Ishikawa (cell line): ENCODE data around the gene PRMT7.

Experiments used
- CEBPB ChIP-seq: IDR thresholded peaks from 2 replicates; pipeline ENCODE4 v1.6.1; 2012
- CREB1 ChIP-seq: IDR thresholded peaks from 2 replicates; pipeline ENCODE4 v1.6.1; 2012; ENCODE audit warnings: low read depth
- EGR1 ChIP-seq: IDR thresholded peaks from 2 replicates; pipeline ENCODE4 v1.6.1; 2012
- EP300 ChIP-seq: IDR thresholded peaks from 2 replicates; pipeline ENCODE4 v1.6.1; 2012; ENCODE audit warnings: borderline replicate concordance
- MAX ChIP-seq: IDR thresholded peaks from 2 replicates; pipeline ENCODE4 v1.6.1; 2012
- NFIC ChIP-seq: IDR thresholded peaks from 2 replicates; pipeline ENCODE4 v1.6.1; 2012
- RAD21 ChIP-seq: IDR thresholded peaks from 2 replicates; pipeline ENCODE4 v1.6.1; 2012; ENCODE audit warnings: low read depth
- REST ChIP-seq: IDR thresholded peaks from 2 replicates; pipeline ENCODE4 v1.6.1; 2012; ENCODE audit warnings: low read depth, mild to moderate bottlenecking
- TAF1 ChIP-seq: IDR thresholded peaks from 2 replicates; pipeline ENCODE4 v1.6.1; 2012; ENCODE audit warnings: low read depth, mild to moderate bottlenecking
- TCF12 ChIP-seq: IDR thresholded peaks from 2 replicates; pipeline ENCODE4 v1.6.1; 2012; ENCODE audit warnings: low read depth
- TEAD4 ChIP-seq: IDR thresholded peaks from 2 replicates; pipeline ENCODE4 v1.6.1; 2012
- USF1 ChIP-seq: IDR thresholded peaks from 2 replicates; pipeline ENCODE4 v1.6.1; 2012
- YY1 ChIP-seq: IDR thresholded peaks from 2 replicates; pipeline ENCODE4 v1.6.1; 2012; ENCODE audit warnings: low read depth
- ZBTB7A ChIP-seq: IDR thresholded peaks from 2 replicates; pipeline ENCODE4 v1.6.1; 2012; ENCODE audit warnings: low read depth

- TF ChIP-seq MAX (no peak), TAF1 (no peak), CEBPB (no peak), NFIC (no peak), TCF12 (no peak), TEAD4 (no peak), CREB1 (no peak), RAD21 (no peak), YY1 (no peak), REST (no peak), EGR1 (no peak), EP300 (no peak), USF1 (no peak), ZBTB7A (no peak)
Observed at GRCh38 chr16:68395167-68395786, 84.5 kb downstream of the PRMT7 start.
